DOHH2 (cell line): ENCODE results near the gene CMTM2.

Experiments used
- H3F3A ChIP-seq: fragments of 200-600 bp; sonication (generic), shearing (Covaris generic); 2 replicates; pipeline ENCODE4 v1.6.0; 2016; ENCODE audit warnings: antibody characterized with exemption, mild to moderate bottlenecking; ENCODE audit not compliant: control insufficient read depth, insufficient read depth
- H3K27ac ChIP-seq: fragments of 200-600 bp; sonication (generic); 2 replicates; pipeline ENCODE4 v1.5.1; 2014; ENCODE audit warnings: low read depth, mild to moderate bottlenecking, low read length, moderate library complexity
- H3K27me3 ChIP-seq: fragments of 200-600 bp; sonication (generic); 2 replicates; pipeline ENCODE4 v1.6.1; 2014; ENCODE audit warnings: mild to moderate bottlenecking, low read length, mixed read lengths; ENCODE audit not compliant: control insufficient read depth
- H3K36me3 ChIP-seq: fragments of 200-600 bp; sonication (generic); 2 replicates; pipeline ENCODE4 v1.6.1; 2014; ENCODE audit warnings: mild to moderate bottlenecking, low read length, moderate library complexity, mixed read lengths; ENCODE audit not compliant: control insufficient read depth
- H3K4me1 ChIP-seq: fragments of 200-600 bp; sonication (generic); 2 replicates; pipeline ENCODE4 v1.6.1; 2014; ENCODE audit warnings: mild to moderate bottlenecking, low read length, mixed read lengths; ENCODE audit not compliant: control insufficient read depth
- H3K4me2 ChIP-seq: fragments of 200-600 bp; sonication (generic); 2 replicates; pipeline ENCODE4 v1.6.0; 2014; ENCODE audit warnings: mild to moderate bottlenecking, low read length, moderate library complexity
- H3K4me3 ChIP-seq: fragments of 200-600 bp; sonication (generic); 2 replicates; pipeline ENCODE4 v1.5.1; 2014; ENCODE audit warnings: mild to moderate bottlenecking, low read length, mixed read lengths
- H3K79me2 ChIP-seq: fragments of 200-600 bp; sonication (generic); 2 replicates; pipeline ENCODE4 v1.6.1; 2014; ENCODE audit warnings: mild to moderate bottlenecking, low read length, mixed read lengths; ENCODE audit not compliant: control insufficient read depth
- H3K9me2 ChIP-seq: fragments of 200-600 bp; sonication (generic); replicated peaks from 2 replicates; pipeline ENCODE4 v1.6.1; 2014; ENCODE audit warnings: mild to moderate bottlenecking, low read length, mixed read lengths; ENCODE audit not compliant: control insufficient read depth
- H3K9me3 ChIP-seq: fragments of 200-600 bp; sonication (generic); 2 replicates; pipeline ENCODE4 v1.6.1; 2014; ENCODE audit warnings: antibody characterized with exemption, low read length, mixed read lengths; ENCODE audit not compliant: control insufficient read depth, insufficient read depth
- H4K20me1 ChIP-seq: fragments of 200-600 bp; sonication (generic); 2 replicates; pipeline ENCODE4 v1.6.0; 2014; ENCODE audit warnings: low read depth, mild to moderate bottlenecking, antibody characterized with exemption, low read length, moderate library complexity; ENCODE audit not compliant: control insufficient read depth, insufficient read depth
- CTCF ChIP-seq: fragments of 200-600 bp; sonication (generic); IDR thresholded peaks from one replicate; pipeline ENCODE4 v1.5.1; 2014; ENCODE audit warnings: antibody characterized with exemption, mild to moderate bottlenecking, low read depth, low read length; ENCODE audit not compliant: poor library complexity, severe bottlenecking
- EZH2phosphoT487 ChIP-seq: fragments of 200-600 bp; sonication (generic); IDR thresholded peaks from 2 replicates; pipeline ENCODE4 v1.6.1; 2017; ENCODE audit warnings: borderline replicate concordance, mild to moderate bottlenecking, antibody characterized with exemption, low read length, moderate library complexity, mixed read lengths

CMTM2 gene

GRCh38 chr16:66587881-66588600 lies 8.8 kb downstream of the CMTM2 start:
- Histone ChIP-seq H3K79me2 (no peaks in the 10 kb centered on the region), H3K4me3 (no peak overlapping the region)

GRCh38 chr16:66588981-66589713 lies 9.9 kb downstream of the CMTM2 start:
- no peaks in the 10 kb centered on the region for H4K20me1 ChIP-seq
- no peaks in the 10 kb centered on the region for H3F3A ChIP-seq
- H3K36me3 ChIP-seq = no peaks in the 10 kb centered on the region
- no peaks in the 10 kb centered on the region for H3K9me3 ChIP-seq
- no peaks in the 10 kb centered on the region for H3K9me2 ChIP-seq
- H3K4me1 ChIP-seq = peaks cover 11% of the 10 kb centered on the region
- TF ChIP-seq CTCF (peak; percentile 82), EZH2phosphoT487 (no peak)
- no peak overlapping the region for H3K4me3 ChIP-seq
- peaks cover 19% of the 10 kb centered on the region for H3K27me3 ChIP-seq
- no peak overlapping the region for H3K4me2 ChIP-seq
- H3K79me2 ChIP-seq = no peaks in the 10 kb centered on the region
- no peak overlapping the region for H3K27ac ChIP-seq

More at GRCh38 chr16:66587881-66588600, 8.8 kb downstream of the CMTM2 start:
- H3K9me2 ChIP-seq = no peaks in the 10 kb centered on the region
- H4K20me1 ChIP-seq = no peaks in the 10 kb centered on the region
- H3K4me2 ChIP-seq = no peak overlapping the region
- H3K36me3 ChIP-seq = no peaks in the 10 kb centered on the region
- TF ChIP-seq EZH2phosphoT487 (no peak), CTCF (no peak)
- H3K9me3 ChIP-seq = no peaks in the 10 kb centered on the region
- peaks cover 10% of the 10 kb centered on the region; the same call in 1 of the 2 replicates for H3K4me1 ChIP-seq
- peaks cover 16% of the 10 kb centered on the region for H3K27me3 ChIP-seq
- H3F3A ChIP-seq = no peaks in the 10 kb centered on the region
- H3K27ac ChIP-seq = no peak overlapping the region

- Histone ChIP-seq H3K27ac (no peak overlapping the region), H3K9me3 (no peaks in the 10 kb centered on the region), H3K4me2 (no peak overlapping the region; the same call in 1 of the 2 replicates)
These were observed 11.1 kb downstream of the CMTM2 start for GRCh38 chr16:66590322-66590721.

More at GRCh38 chr16:66590322-66590721, 11.1 kb downstream of the CMTM2 start:
- Histone ChIP-seq H3K9me2 (no peaks in the 10 kb centered on the region), H3K27me3 (peaks cover 26% of the 10 kb centered on the region), H3F3A (no peaks in the 10 kb centered on the region), H4K20me1 (no peaks in the 10 kb centered on the region), H3K4me1 (peaks cover 21% of the 10 kb centered on the region), H3K79me2 (no peaks in the 10 kb centered on the region), H3K36me3 (no peaks in the 10 kb centered on the region), H3K4me3 (no peak overlapping the region)
- TF ChIP-seq CTCF (no peak), EZH2phosphoT487 (no peak)
